HEK293T (cell line): ENCODE data around the gene LUC7L3.

Experiments
- CTCF ChIA-PET: fragments of 350-600 bp; formaldehyde crosslinking; extraction: SDS; loops from one replicate; lab custom pipeline; 2021; ENCODE audit warnings: antibody characterized with exemption, inconsistent platforms; lab: Yijun Ruan, JAX
- POLR2A ChIA-PET: fragments of 350-600 bp; formaldehyde crosslinking; extraction: SDS; loops from one replicate; lab custom pipeline; 2020; ENCODE audit warnings: antibody characterized with exemption, inconsistent platforms; lab: Yijun Ruan, JAX
- DNase-seq: peaks from one replicate; pipeline ENCODE4 v3.0.0; 2012; ENCODE audit warnings: mixed read lengths; ENCODE audit errors: extremely low spot score
- ARNT ChIP-seq: fragments of 450-650 bp; IDR thresholded peaks from 2 replicates; pipeline ENCODE4 v1.6.1; 2017; ENCODE audit warnings: mild to moderate bottlenecking
- BHLHE40 ChIP-seq: fragments of 450-650 bp; IDR thresholded peaks from 2 replicates; pipeline ENCODE4 v1.6.1; 2016; ENCODE audit warnings: mild to moderate bottlenecking, moderate library complexity, borderline replicate concordance
- CTBP1 ChIP-seq: fragments of 450-650 bp; IDR thresholded peaks from 2 replicates; pipeline ENCODE4 v1.6.1; 2016; ENCODE audit warnings: borderline replicate concordance
- ELF4 ChIP-seq: fragments of 450-650 bp; IDR thresholded peaks from 2 replicates; pipeline ENCODE4 v1.6.1; 2017; ENCODE audit warnings: antibody characterized with exemption
- FOXA1 ChIP-seq: fragments of 450-650 bp; IDR thresholded peaks from 2 replicates; pipeline ENCODE4 v1.6.1; 2016; ENCODE audit warnings: mild to moderate bottlenecking
- FOXK2 ChIP-seq: fragments of 450-650 bp; IDR thresholded peaks from 2 replicates; pipeline ENCODE4 v1.6.1; 2016; ENCODE audit warnings: mild to moderate bottlenecking
- FOXM1 ChIP-seq: fragments of 450-650 bp; IDR thresholded peaks from 2 replicates; pipeline ENCODE4 v1.6.1; 2017; ENCODE audit warnings: mild to moderate bottlenecking, borderline replicate concordance
- HDGF ChIP-seq: fragments of 450-650 bp; IDR thresholded peaks from 2 replicates; pipeline ENCODE4 v1.6.1; 2017; ENCODE audit warnings: antibody characterized with exemption, borderline replicate concordance
- L3MBTL2 ChIP-seq: fragments of 450-650 bp; conservative IDR thresholded peaks from 2 replicates; pipeline ENCODE4 v1.6.1; 2016; ENCODE audit warnings: mild to moderate bottlenecking
- LEF1 ChIP-seq: fragments of 450-650 bp; IDR thresholded peaks from 2 replicates; pipeline ENCODE4 v1.6.1; 2017; ENCODE audit warnings: mild to moderate bottlenecking, borderline replicate concordance
- NFRKB ChIP-seq: fragments of 450-650 bp; IDR thresholded peaks from 2 replicates; pipeline ENCODE4 v1.6.1; 2016; ENCODE audit warnings: mild to moderate bottlenecking, moderate library complexity
- SP1 ChIP-seq: fragments of 450-650 bp; IDR thresholded peaks from 2 replicates; pipeline ENCODE4 v1.6.1; 2017
- SUZ12 ChIP-seq: fragments of 450-650 bp; IDR thresholded peaks from 2 replicates; pipeline ENCODE4 v1.6.1; 2016; ENCODE audit warnings: mild to moderate bottlenecking
- TARDBP ChIP-seq: fragments of 450-650 bp; IDR thresholded peaks from 2 replicates; pipeline ENCODE4 v1.6.1; 2016
- ZNF384 ChIP-seq: fragments of 450-650 bp; IDR thresholded peaks from 2 replicates; pipeline ENCODE4 v1.6.1; 2016
- TF ChIP-seq, protein P1 (sequence below): fragments of 450-650 bp; IDR thresholded peaks from 2 replicates; pipeline ENCODE4 v1.6.1; 2016

LUC7L3 gene

DNA sequence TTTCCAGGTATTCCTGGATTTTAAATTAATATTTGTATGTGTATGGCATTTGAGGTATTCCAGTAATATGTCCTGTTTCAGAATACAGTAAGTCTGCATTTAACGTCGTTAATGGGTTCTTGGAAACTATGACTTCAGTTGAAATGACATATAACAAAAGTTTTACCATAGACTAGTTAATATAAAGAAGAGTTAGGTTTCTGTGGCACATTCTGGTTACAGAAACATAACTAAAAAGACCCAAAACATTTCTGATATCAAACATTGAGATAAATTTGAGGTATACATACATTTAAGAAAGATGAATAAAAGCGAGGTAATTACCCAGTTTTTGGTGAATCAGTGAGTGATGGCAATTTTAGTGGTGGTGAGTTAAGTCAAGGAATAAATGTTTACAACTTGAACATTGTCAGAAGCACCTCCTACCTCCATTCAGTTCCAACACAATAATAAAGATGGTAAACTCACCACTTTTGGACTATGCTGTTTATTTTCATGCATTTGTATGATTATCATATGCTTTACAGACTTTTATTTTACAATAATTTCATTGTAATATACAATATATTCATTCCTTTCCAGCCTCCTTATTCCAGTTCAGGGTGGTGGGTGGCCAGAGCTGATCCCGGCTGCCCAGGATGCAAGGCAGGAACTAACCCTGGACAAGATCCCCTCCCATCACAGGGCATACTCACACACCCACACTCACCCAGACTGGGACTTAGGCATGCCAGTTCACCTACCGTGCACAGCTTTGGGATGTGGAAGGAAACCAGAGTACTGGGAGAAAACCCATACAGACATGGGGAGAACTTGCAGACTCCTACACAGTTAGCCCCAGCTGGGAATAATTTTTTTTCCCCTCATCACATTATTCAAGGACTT is 9.7 kb downstream of the LUC7L3 start:
- TF ChIP-seq FOXM1 (no peak), FOXA1 (no peak), LEF1 (no peak), ARNT (no peak), ZNF384 (no peak), NFRKB (no peak)
- TF ChIP-seq, protein P1, sequence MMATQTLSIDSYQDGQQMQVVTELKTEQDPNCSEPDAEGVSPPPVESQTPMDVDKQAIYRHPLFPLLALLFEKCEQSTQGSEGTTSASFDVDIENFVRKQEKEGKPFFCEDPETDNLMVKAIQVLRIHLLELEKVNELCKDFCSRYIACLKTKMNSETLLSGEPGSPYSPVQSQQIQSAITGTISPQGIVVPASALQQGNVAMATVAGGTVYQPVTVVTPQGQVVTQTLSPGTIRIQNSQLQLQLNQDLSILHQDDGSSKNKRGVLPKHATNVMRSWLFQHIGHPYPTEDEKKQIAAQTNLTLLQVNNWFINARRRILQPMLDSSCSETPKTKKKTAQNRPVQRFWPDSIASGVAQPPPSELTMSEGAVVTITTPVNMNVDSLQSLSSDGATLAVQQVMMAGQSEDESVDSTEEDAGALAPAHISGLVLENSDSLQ, result no peak
- CTCF ChIA-PET, result no interaction called here
- no peak for DNase-seq
- POLR2A ChIA-PET, result interaction anchor here (1.4 to 2.9 kb wide), 2 partner anchors 10 to 22 kb away, joined by 3 to 24 read pairs (median 10); partner anchors contain the start of genes ANKRD40 and LUC7L3

DNA sequence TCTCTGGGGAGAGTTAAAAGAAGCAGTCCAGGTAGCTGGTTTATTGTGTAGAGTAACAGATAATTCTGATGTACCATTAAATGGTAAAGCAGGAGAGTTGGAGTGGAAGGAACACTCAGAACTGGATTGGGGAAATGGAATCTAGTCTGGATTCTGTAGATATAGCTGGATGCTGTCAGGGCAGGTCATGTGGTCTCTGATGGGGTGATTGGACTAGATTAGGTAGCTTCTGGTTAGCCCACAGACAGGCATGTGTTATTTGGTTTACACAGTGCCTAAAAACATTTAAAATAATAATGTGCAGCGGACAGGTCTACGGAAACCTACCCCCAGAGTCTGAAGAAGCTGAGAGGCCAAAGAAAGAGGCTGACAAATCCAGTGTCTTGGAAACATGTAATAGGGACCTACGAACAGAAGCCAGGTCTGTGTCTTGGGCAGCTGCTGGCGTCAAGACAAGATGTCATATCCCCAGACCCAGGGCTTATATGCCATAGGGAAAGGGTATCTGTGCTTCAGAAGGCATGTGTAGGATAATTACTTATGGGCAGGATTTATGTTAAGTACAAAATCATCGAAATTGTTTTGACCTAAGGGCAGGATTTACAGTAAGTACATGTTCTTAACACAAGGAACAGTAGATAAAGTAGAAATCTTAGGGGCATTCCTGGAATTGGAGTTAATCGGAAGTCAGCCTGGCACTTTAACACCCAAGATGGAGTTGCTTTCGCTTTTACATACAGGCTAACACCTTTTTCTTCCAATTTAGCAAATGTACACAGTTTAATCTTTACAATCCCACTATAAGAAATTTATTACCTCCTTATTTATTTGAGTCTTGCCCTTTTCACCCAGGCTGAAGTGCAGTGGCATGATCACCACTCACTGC is 12.4 kb downstream of the LUC7L3 start:
- TF ChIP-seq ZNF384, result no peak
- no peak for TF ChIP-seq ARNT
- TF ChIP-seq LEF1, result no peak
- TF ChIP-seq HDGF, result no peak
- no peak for TF ChIP-seq TARDBP
- no peak for TF ChIP-seq SUZ12
- no peak for TF ChIP-seq L3MBTL2
- TF ChIP-seq, protein P1, result no peak
- no peak for TF ChIP-seq NFRKB
- TF ChIP-seq BHLHE40, result no peak
- no peak for TF ChIP-seq SP1
- no peak for TF ChIP-seq FOXM1
- TF ChIP-seq FOXK2, result no peak
- TF ChIP-seq FOXA1, result no peak
- TF ChIP-seq ELF4, result no peak
- TF ChIP-seq CTBP1, result no peak
- ChIA-PET CTCF (no interaction called here), POLR2A (interaction anchor here (2.9 kb wide), 1 partner anchor 12 kb away, joined by 24 read pairs; the partner anchor contains the start of gene LUC7L3)
- DNase-seq, result no peak

DNA sequence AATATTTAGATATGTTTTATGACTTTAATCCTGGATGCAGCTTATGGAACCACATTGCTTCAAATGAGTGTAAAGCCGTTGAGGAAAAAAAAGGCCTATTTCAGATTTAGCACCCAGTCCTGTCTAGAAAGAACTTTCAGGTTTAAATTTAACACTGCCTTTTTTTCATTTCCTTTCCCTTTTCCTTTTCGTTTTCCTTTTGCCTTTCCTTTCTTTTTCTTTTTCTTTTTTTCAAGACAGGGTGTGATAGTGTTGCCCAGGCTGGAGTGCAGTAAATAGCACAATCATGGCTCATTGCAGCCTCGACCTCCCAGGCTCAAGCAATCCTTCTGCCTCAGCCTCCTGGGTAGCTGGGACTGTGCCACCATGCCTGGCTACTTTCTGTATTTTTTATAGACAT is 15.9 kb downstream of the LUC7L3 start:
- no peak for TF ChIP-seq HDGF
- no peak for TF ChIP-seq LEF1
- TF ChIP-seq SUZ12, result no peak
- TF ChIP-seq BHLHE40, result no peak
- TF ChIP-seq TARDBP, result no peak
- TF ChIP-seq L3MBTL2, result no peak
- POLR2A ChIA-PET, result interaction anchor here (1.0 kb wide), 1 partner anchor 27 kb away, joined by 3 read pairs; the partner anchor contains the start of gene ANKRD40
- DNase-seq, result no peak
- CTCF ChIA-PET, result no interaction called here

DNA sequence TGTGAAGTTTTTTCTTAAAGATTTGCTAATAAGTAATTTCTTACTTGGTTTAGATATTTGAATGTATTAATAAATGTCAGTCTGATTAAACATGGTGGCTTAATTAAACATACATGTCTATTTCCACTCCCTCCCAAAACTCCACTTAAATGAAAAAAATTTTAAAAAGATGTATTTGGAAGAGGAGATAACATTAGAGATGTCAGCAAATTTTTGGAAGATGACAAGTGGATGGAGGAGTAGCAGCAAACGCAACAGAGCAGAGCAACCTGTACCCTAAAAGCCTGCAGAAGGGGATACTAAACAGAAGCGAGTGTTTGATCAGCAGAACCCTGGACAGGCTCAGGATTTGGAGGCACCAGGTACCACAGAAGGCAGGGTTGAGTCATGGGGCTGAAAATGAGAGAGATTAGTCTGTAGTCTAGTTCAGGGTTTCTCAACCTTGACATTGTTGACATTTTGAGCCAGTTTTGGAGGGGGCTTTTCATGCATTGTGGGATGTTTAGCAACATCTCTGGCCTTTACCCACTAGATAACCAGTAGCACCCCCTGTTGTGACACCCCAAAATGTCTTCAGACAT is 17.8 kb downstream of the LUC7L3 start:
- ChIA-PET CTCF (no interaction called here), POLR2A (no interaction called here)
- no peak for TF ChIP-seq L3MBTL2
- TF ChIP-seq LEF1, result no peak
- TF ChIP-seq SUZ12, result no peak
- TF ChIP-seq TARDBP, result no peak
- no peak for TF ChIP-seq FOXA1
- no peak for TF ChIP-seq ELF4
- no peak for TF ChIP-seq NFRKB
- TF ChIP-seq BHLHE40, result no peak
- no peak for TF ChIP-seq HDGF
- TF ChIP-seq, protein P1, result no peak
- no peak for TF ChIP-seq SP1
- TF ChIP-seq FOXK2, result no peak
- no peak for TF ChIP-seq ARNT
- TF ChIP-seq ZNF384, result no peak
- TF ChIP-seq FOXM1, result no peak
- no peak for TF ChIP-seq CTBP1
- DNase-seq, result no peak

DNA sequence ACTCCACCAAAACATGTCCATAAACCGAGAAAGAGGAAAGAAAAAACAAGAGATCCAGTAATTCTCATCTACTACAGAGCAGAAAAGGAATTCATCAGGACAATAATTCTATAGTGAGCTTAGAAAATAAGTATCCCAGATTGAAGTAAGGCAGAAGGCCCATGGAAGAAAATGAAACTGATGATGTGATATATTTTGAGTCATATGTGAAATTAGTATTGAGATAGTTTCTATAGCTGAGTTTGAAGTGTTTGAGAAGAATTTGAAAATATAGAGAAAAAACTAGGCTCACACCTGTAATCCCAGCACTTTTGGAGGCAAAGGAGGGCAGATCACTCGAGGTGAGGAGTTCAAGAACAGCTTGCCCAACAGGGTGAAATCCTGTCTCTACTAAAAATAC is 19.7 kb downstream of the LUC7L3 start:
- ChIA-PET CTCF (no interaction called here), POLR2A (interaction anchor here (1.7 kb wide), 1 partner anchor 20 kb away, joined by 7 read pairs; the partner anchor contains the start of gene LUC7L3)
- TF ChIP-seq BHLHE40, result no peak
- TF ChIP-seq FOXM1, result no peak
- no peak for TF ChIP-seq L3MBTL2
- TF ChIP-seq SP1, result no peak
- no peak for TF ChIP-seq HDGF
- no peak for TF ChIP-seq ELF4
- TF ChIP-seq ARNT, result no peak
- no peak for TF ChIP-seq SUZ12
- TF ChIP-seq ZNF384, result no peak
- no peak for TF ChIP-seq NFRKB
- TF ChIP-seq FOXA1, result no peak
- no peak for TF ChIP-seq TARDBP
- no peak for TF ChIP-seq CTBP1
- no peak for TF ChIP-seq FOXK2
- TF ChIP-seq LEF1, result no peak
- TF ChIP-seq, protein P1, result no peak
- no peak for DNase-seq
